HK-2 (cell line): Measurements from ENCODE around the gene KLHL5.
A peak's percentile ranks its signal among the peaks of the same experiment; 100 is the strongest.
"Not testable (repeated sequence)": the region's sequence is repeated elsewhere in the genome, so short reads cannot be mapped to it uniquely, and the experiment has no call there.

Experiments used
- DNase-seq: peaks from one replicate; pipeline ENCODE4 v3.0.0-alpha.2; 2018; ENCODE audit not compliant: unreplicated experiment

The KLHL5 gene

DNA sequence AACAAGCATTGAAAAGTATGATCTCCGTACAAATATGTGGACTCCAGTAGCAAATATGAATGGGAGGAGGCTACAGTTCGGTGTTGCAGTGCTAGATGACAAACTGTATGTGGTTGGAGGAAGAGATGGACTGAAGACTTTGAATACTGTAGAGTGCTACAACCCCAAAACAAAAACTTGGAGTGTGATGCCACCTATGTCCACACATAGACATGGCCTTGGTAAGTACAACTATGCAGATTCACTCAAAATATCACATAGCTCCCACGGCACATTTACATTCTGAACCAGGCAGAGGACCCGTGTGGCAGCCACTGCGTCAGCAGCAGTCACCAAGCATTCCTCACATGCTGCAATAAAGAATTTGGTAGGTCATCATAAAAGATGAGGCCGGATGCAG lies 41.3 kb downstream of the KLHL5 start:
- DNase-seq: no peak

DNA sequence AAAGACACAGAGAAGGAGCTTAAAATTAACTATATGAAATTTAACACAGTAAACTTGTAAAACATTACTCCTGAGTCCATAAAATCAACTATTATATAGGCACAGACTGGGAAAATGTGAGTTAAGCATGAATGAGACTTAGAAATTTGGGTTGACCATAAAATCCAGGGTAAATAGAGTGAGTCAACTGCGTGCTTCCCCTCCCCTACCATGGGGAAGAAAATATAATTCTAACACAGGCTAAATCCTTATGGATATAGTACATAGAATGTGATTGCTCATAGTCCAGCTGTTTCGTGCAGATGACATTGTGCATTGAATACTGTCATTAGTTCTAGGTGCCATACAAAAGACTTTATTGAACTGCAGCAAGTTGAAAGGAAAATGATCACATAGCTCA lies 42.2 kb downstream of the KLHL5 start:
- DNase-seq: no peak

DNA sequence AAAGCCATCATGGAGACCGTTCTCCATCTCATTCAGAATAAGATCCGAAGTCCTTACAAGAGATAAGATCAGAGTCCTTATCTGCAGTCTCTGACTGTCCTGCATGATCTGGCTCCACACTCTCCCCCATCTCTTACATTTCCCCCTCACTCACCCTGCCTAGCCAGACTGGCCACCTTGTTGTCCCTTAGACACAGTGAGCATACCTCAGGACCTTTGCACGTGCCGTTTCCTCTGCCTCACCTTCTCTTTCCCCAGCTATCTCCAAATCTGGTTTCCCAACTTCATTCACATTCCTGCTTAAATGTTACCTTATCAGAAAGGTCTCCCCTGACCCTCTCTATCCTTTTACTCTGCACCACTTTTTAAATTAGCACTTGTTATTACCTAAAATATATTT lies 44.0 kb downstream of the KLHL5 start:
- no peak for DNase-seq

GRCh38 chr4:39114436-39114835 lies 52.4 kb downstream of the KLHL5 start:
- DNase-seq: no peak

GRCh38 chr4:39118034-39118658 lies 56.1 kb downstream of the KLHL5 start:
- DNase-seq: no peak

GRCh38 chr4:39120418-39120817 lies 58.4 kb downstream of the KLHL5 start:
- DNase-seq: no peak

- no peak for DNase-seq
Observed at GRCh38 chr4:39124885-39125599, 63.0 kb downstream of the KLHL5 start.

- no peak for DNase-seq
Observed at GRCh38 chr4:39125600-39125985, 63.6 kb downstream of the KLHL5 start.

GRCh38 chr4:39126256-39127095 lies 64.4 kb downstream of the KLHL5 start:
- no peak for DNase-seq

DNA sequence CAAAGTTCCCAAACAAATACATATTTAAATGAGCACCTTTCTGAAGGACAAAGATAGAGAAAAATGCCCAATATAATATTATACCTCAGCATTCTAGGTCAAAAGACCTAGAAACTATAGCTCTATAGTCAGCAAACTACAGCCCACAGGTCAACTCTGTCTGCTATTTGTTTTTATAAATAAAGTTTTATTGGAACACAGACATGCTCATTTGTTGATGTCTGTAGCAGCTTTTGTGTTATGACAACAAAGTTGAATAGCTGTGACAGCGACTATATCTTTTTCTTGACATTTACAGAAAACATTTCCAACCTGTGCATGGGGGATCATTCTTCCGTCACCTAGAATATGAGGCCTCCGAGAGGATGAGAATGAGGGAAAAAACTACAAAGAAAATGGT lies 71.6 kb downstream of the KLHL5 start:
- DNase-seq: no peak

- no peak for DNase-seq
Observed at GRCh38 chr4:39134683-39135306, 72.8 kb downstream of the KLHL5 start.

DNA sequence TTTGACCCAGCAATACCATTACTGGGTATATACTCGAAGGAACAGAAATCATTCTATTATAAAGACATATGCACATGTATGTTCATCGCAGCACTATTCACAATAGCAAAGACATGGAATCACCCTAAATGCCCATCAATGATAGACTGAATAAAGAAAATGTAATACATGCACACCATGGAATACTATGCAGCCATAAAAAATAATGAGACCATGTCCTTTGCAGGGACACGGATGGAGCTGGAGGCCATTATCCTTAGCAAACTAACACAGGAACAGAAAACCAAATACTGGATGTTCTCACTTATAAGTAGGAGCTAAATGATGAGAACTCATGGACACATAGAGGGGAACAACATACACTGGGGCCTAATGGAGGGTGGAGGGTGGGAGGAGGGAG lies 76.2 kb downstream of the KLHL5 start:
- DNase-seq: not testable (repeated sequence)

- no peak for DNase-seq
Observed at GRCh38 chr4:39146211-39146610, 84.2 kb downstream of the KLHL5 start.

DNA sequence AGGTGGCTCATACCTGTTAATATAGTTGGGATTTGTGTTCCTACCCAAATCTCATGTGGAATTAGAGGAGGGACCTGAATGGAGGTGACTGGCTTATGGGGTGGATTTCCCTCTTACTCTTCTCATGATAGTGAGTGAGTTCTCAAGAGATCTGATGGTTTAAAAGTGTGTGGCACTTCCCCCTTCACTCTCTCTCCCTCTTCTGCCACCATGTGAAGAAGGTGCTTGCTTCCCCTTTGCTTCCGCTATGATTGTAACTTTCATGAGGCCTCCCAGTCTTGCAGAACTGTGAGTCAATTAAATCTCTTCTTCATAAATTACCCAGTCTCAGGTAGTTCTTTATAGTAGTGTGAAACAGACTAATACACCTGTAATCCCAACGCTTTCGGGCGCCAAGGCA lies 92.0 kb downstream of the KLHL5 start:
- no peak for DNase-seq

- no peak for DNase-seq
Observed at GRCh38 chr4:39157520-39157919, 95.5 kb downstream of the KLHL5 start.

DNA sequence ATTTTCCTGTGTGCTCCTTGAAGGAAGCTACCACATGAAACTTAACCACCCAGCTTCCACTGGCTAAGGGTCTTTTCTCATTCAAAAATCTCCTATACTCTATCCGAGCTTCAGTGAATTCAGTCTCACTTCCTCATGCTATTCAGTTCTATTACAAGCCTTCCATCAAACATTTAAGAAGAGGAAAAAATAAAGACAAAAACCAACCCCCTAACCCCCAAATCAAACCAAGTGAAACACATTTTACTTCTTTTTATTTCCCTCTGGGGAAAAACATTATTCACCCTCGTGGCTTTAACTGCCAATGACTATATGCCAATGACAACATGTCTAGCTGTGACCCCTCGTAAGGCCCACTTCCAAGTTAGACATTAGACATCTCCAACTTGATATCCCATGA lies 104.1 kb downstream of the KLHL5 start:
- no peak for DNase-seq

GRCh38 chr4:39166669-39167068 lies 104.6 kb downstream of the KLHL5 start:
- DNase-seq: no peak

- DNase-seq: peak; percentile 1
Observed at GRCh38 chr4:39169426-39169825, 107.4 kb downstream of the KLHL5 start.

DNA sequence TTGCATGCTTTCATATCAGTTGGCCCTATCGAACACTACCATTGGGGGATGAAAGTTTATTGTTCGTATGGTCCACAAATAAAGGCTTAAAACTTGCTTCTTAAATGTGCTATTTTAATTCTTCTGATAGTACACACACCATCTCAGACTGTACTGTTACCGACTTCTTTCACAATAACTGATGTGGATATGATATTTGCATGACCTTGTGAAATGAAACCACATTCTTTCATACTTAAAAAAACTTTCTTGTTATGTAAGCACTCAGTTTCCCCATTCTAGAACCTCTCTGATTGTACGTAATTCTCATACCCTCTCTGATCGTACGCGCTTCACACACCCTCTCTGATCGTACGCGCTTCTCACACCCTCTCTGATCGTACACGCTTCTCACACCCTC lies 108.3 kb downstream of the KLHL5 start:
- no peak for DNase-seq
